ENCODE measurements around the gene ZC3H18.

The ZC3H18 gene

GRCh38 chr16:88616736-88617135 is 46.5 kb downstream of the ZC3H18 start:
- no peak for DNase-seq
- intact Hi-C loops (cut with DNase I; ENCODE audit: low total_unique reads) = no loop called here
- peaks cover 15 to 78% (median 26%) of the 10 kb centered on the region in 3 donors for H3K36me3 ChIP-seq
- H3K9me3 ChIP-seq = no peaks in the 10 kb centered on the region
- H3K27me3 ChIP-seq = no peaks in the 10 kb centered on the region
- no peak for TF ChIP-seq CTCF (IDR thresholded peaks at IDR 0.05)
- no peak overlapping the region for H3K27ac ChIP-seq
- H3K4me1 ChIP-seq = peaks cover 0 to 10% (median 0%) of the 10 kb centered on the region in 4 donors
- H3K4me3 ChIP-seq = no peak overlapping the region

GRCh38 chr16:88617268-88618031 is 47.2 kb downstream of the ZC3H18 start:
- intact Hi-C loops (cut with DNase I; ENCODE audit: low total_unique reads) = no loop called here
- DNase-seq = no peak
- H3K27me3 ChIP-seq = no peaks in the 10 kb centered on the region
- peaks cover 0 to 10% (median 0%) of the 10 kb centered on the region in 4 donors for H3K4me1 ChIP-seq
- no peak overlapping the region for H3K4me3 ChIP-seq
- H3K27ac ChIP-seq = no peak overlapping the region
- H3K36me3 ChIP-seq = peaks cover 21 to 78% (median 30%) of the 10 kb centered on the region in 3 donors
- no peaks in the 10 kb centered on the region for H3K9me3 ChIP-seq
- no peak for TF ChIP-seq CTCF (IDR thresholded peaks at IDR 0.05)

DNA sequence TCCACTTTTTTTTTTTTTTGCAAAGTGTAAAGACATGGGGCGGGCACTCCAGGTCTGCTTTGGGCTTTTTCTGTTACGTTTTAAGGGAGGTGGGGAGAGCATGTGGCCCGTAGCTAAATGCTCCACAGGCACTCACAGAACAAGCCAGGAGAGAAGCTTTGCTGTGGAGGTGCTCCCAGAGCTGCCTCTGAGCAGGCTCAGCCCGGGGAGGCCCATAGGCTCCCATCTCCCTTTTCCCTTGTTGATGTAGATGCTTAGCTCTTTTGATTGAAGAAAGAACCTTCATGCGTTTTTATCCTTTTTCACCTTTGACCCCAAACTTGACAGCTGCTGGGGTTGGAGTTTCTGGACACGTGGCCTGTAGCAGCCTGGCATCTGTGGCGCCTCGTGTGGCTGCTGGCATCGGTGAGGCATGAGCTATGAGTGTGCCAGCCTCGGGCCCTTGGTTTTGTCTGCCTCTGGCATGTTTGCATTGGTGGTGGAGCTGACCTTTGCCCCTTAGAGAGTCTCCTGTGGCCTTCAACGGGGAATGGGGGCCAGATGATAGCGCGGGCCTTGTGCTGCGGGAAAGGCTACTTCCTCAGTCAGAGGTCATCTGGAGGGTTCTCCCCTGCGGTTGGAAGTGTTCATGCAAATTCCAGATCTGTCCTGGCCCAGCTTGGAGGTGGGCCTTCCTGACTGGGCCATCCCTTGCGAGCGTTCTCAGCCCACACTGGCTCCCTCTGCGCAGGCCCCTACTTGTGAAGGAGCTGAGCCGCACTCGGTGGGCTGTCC is 48.2 kb downstream of the ZC3H18 start:
- peaks cover 30 to 78% (median 39%) of the 10 kb centered on the region in 3 donors for H3K36me3 ChIP-seq
- no peaks in the 10 kb centered on the region for H3K9me3 ChIP-seq
- H3K4me1 ChIP-seq = peaks cover 0 to 10% (median 0%) of the 10 kb centered on the region in 4 donors
- no peak overlapping the region for H3K4me3 ChIP-seq
- H3K27ac ChIP-seq = no peak overlapping the region
- no peaks in the 10 kb centered on the region for H3K27me3 ChIP-seq
- intact Hi-C loops (cut with DNase I; ENCODE audit: low total_unique reads) = no loop called here
- no peak for DNase-seq
- TF ChIP-seq CTCF (IDR thresholded peaks at IDR 0.05) = no peak

DNA sequence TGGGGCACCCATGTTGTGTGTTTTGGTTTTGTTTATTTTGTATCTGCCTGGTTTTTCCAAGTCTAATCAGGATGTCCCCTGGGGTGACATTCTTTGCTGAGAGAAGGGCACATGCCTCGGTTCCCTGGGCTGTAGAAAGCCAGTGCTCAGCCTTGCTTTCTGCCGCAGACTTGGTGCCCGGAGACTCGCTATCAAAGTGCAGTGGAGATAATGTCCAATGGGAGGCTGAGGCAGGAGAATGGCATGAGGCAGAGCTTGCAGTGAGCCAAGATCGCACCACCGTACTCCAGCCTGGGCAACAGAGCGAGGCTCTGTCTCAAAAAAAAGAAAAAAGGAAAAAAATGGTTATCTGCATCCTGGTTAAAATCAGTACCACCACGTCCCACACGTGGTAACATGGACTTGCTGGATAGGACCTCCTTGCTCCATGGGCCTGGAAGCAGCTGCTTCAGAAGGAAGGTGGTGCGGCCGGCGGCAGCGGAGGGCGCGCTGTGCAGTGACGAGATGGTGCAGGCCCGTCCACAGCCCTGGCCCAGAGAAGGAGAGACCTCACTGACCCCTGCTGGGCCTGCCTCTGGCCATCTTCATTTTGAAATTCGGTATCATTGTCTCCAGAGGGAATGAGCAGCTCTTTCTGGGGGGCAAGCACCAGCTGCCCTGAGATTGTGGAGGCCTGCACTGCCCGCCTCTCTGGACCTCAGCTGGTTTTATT is 48.9 kb downstream of the ZC3H18 start:
- H3K4me1 ChIP-seq = peaks cover 0 to 10% (median 0%) of the 10 kb centered on the region in 4 donors
- H3K36me3 ChIP-seq = peaks cover 37 to 78% (median 47%) of the 10 kb centered on the region in 3 donors
- H3K27me3 ChIP-seq = no peaks in the 10 kb centered on the region
- no peak overlapping the region for H3K4me3 ChIP-seq
- no peak for TF ChIP-seq CTCF (IDR thresholded peaks at IDR 0.05)
- intact Hi-C loops (cut with DNase I; ENCODE audit: low total_unique reads) = no loop called here
- DNase-seq = no peak
- H3K27ac ChIP-seq = no peak overlapping the region
- H3K9me3 ChIP-seq = no peaks in the 10 kb centered on the region
